Measurements from ENCODE around the gene ANKRD63. TPM values are rescaled to one million over a fixed set of nuclear protein-coding genes. Genes with fewer than 3 reads are reported as not detected.

Gene ANKRD63
- polyA plus RNA-seq, 1 donor (not counting 4 experiments of a cell fraction or from before 2014, with no cell fraction given): not detected

DNA sequence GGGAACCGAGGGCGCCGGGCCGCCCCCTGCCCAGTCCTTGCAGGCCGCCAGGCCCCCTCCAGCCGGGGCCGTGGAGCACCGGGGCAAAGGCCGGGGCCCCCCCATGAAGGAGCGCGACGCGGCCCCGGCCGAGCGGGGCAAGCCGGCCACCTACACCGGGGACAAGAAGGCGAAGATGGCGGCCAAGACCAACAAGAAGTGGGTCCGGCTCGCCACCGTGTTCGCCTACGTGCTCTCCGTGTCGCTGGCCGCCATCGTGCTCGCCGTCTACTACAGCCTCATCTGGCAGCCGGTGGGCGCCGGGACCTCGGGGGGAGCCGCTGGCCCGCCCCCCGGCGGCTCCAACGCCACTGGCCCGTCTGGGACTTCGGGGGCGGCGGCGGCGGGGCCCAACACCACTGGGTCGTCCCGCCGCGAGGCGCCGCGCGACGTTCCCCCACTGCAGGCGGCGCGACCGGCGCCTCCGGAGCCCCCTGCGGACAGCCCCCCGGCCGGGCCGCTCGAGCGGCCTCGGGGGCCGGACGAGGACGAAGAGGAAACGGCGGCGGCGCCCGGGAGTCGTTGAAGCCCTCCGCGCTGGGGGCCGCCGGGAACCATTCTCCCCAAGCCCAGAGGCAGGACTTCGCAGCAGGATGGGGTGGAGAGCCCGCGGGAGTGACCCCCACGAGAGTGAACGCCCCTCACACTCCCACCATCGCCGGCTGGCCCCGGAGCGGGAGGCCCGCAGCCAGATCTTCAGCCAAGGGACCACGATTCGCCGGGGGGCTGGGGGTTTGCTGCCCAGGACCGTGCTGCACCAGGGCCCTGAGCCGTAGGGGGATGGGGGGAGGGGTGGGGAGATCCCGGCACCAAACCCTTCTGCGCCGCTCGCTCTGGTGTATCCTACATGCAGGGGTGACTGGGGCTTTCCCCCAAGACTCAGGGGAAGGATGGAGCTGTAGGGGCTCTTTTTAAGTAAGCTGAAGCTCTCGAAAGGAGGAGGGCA is 41.4 kb upstream of the ANKRD63 start:
- Histone ChIP-seq H3K9me1 (ENCODE audit: control insufficient read depth, extremely low read depth, insufficient read depth, low read length) (peaks cover 3% of the 10 kb centered on the region), H3K4me3 (ENCODE audit: control insufficient read depth in 2 of 3, extremely low read depth in 1 of 3, insufficient read depth in 2 of 3, low read depth in 1 of 3, low read length in 3 of 3) (peak overlapping the region; percentile 65 to 73 (median 73)), H3K27me3 (ENCODE audit: control insufficient read depth, extremely low read depth, insufficient read depth, low read length) (no peaks in the 10 kb centered on the region), H3K4me1 (ENCODE audit: control insufficient read depth, extremely low read depth, insufficient read depth, low read length) (peaks cover 45% of the 10 kb centered on the region), H3K79me2 (ENCODE audit: control insufficient read depth, insufficient read depth, low read length) (peaks cover 21% of the 10 kb centered on the region), H3K9ac (ENCODE audit: control insufficient read depth, extremely low read depth, insufficient read depth, low read length) (peak overlapping the region; percentile 65), H2AFZ (ENCODE audit: control insufficient read depth, low read length) (peak overlapping the region; percentile 62), H3K4me2 (ENCODE audit: control insufficient read depth, extremely low read depth, insufficient read depth, low read depth, low read length) (peak overlapping the region; percentile 60), H3K36me3 (ENCODE audit: control insufficient read depth in 2 of 2, extremely low read depth in 1 of 2, insufficient read depth in 2 of 2, low read length in 2 of 2) (peaks cover 0 to 10% of the 10 kb centered on the region in 2 experiments), H3K9me3 (ENCODE audit: control insufficient read depth, low read depth, low read length) (no peaks in the 10 kb centered on the region), H3K27ac (ENCODE audit: control insufficient read depth, insufficient read depth, low read length) (no peak overlapping the region), H4K20me1 (ENCODE audit: control insufficient read depth, extremely low read depth, insufficient read depth, low read length) (no peaks in the 10 kb centered on the region)
- no peak for FAIRE-seq
- TF ChIP-seq EZH2 (IDR thresholded peaks at IDR 0.05; ENCODE audit: low read length): no peak
- TF ChIP-seq, protein P1, sequence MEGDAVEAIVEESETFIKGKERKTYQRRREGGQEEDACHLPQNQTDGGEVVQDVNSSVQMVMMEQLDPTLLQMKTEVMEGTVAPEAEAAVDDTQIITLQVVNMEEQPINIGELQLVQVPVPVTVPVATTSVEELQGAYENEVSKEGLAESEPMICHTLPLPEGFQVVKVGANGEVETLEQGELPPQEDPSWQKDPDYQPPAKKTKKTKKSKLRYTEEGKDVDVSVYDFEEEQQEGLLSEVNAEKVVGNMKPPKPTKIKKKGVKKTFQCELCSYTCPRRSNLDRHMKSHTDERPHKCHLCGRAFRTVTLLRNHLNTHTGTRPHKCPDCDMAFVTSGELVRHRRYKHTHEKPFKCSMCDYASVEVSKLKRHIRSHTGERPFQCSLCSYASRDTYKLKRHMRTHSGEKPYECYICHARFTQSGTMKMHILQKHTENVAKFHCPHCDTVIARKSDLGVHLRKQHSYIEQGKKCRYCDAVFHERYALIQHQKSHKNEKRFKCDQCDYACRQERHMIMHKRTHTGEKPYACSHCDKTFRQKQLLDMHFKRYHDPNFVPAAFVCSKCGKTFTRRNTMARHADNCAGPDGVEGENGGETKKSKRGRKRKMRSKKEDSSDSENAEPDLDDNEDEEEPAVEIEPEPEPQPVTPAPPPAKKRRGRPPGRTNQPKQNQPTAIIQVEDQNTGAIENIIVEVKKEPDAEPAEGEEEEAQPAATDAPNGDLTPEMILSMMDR (optimal IDR thresholded peaks at IDR 0.05 in 1 of 3, IDR thresholded peaks at IDR 0.05 in 1 of 3, conservative IDR thresholded peaks at IDR 0.05 in 1 of 3; ENCODE audit: extremely low read depth in 1 of 3, insufficient read depth in 2 of 3, low read length in 3 of 3): no peak
- dilution Hi-C loops (cut with MboI; ENCODE audit: extremely low pct_ligation_motif_present, low sequenced_read_pairs): no loop called here
- no peak for DNase-seq (ENCODE audit: low read depth, low spot score)

DNA sequence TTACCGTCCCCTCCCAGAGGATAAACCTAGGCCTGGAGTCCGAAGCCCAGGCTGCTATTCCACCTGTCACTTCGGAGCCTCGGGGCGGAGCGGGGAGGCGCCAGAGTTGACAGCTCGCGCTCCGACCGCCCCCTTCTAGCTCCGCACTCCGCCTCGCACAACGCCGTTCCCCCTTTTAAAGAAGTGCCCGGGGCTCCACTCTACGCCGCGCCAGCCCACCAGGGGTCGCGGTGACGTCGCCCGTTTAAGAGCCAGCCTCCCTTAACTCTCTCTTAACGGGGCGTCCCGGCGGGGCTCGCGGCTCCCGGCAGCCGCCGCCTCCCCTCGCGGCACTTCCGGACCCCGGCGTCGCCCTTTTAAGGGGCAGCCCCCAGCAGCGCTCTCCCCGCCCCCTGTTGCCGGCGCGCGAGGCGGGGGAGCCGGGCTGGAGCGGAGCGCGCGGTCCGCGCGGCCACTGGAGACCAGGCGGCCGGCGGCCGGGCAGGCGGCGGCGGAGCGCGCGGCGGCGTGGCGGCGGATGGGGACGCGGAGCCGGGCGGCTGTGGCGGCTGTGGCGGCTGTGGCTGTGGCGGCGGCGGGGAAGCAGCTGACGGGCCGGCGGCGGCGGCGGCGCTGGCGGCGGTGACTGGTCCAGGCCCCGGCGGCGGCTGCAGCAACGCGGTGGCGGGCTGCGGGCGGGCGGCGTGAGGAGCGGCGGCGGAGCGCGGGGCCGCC is 40.5 kb upstream of the ANKRD63 start, which contains the start of gene INAFM2:
INAFM2 (plus strand) TSS at position 454 of the 714 bp plus-strand sequence. CDS start 364 bp downstream, outside the sequence.
- H3K27ac ChIP-seq (ENCODE audit: control insufficient read depth, insufficient read depth, low read length): no peak within 1 kb of the TSS
- H3K36me3 ChIP-seq (ENCODE audit: control insufficient read depth in 2 of 2, extremely low read depth in 1 of 2, insufficient read depth in 2 of 2, low read length in 2 of 2): peaks cover 0 to 8% of the 10 kb centered on the region in 2 experiments
- H3K27me3 ChIP-seq (ENCODE audit: control insufficient read depth, extremely low read depth, insufficient read depth, low read length): no peaks in the 10 kb centered on the region
- FAIRE-seq (no peak), DNase-seq (ENCODE audit: low read depth, low spot score) (no peak)
- no peaks in the 10 kb centered on the region for H3K9me3 ChIP-seq (ENCODE audit: control insufficient read depth, low read depth, low read length)
- H2AFZ ChIP-seq (ENCODE audit: control insufficient read depth, low read length): peak within 1 kb of the TSS; percentile 62
- no peak for TF ChIP-seq EZH2 (IDR thresholded peaks at IDR 0.05; ENCODE audit: low read length)
- TF ChIP-seq, protein P1 (optimal IDR thresholded peaks at IDR 0.05 in 1 of 3, IDR thresholded peaks at IDR 0.05 in 1 of 3, conservative IDR thresholded peaks at IDR 0.05 in 1 of 3; ENCODE audit: extremely low read depth in 1 of 3, insufficient read depth in 2 of 3, low read length in 3 of 3): peak in 2 of 3 experiments; percentile 40 to 45
- H3K79me2 ChIP-seq (ENCODE audit: control insufficient read depth, insufficient read depth, low read length): peaks cover 21% of the 10 kb centered on the region
- no peaks in the 10 kb centered on the region for H4K20me1 ChIP-seq (ENCODE audit: control insufficient read depth, extremely low read depth, insufficient read depth, low read length)
- peak within 1 kb of the TSS; percentile 65 to 73 (median 73) for H3K4me3 ChIP-seq (ENCODE audit: control insufficient read depth in 2 of 3, extremely low read depth in 1 of 3, insufficient read depth in 2 of 3, low read depth in 1 of 3, low read length in 3 of 3)
- H3K4me2 ChIP-seq (ENCODE audit: control insufficient read depth, extremely low read depth, insufficient read depth, low read depth, low read length): peak within 1 kb of the TSS; percentile 60
- no peaks in the 10 kb centered on the region for H3K9me1 ChIP-seq (ENCODE audit: control insufficient read depth, extremely low read depth, insufficient read depth, low read length)
- peak within 1 kb of the TSS; percentile 65 for H3K9ac ChIP-seq (ENCODE audit: control insufficient read depth, extremely low read depth, insufficient read depth, low read length)
- dilution Hi-C loops (cut with MboI; ENCODE audit: extremely low pct_ligation_motif_present, low sequenced_read_pairs): no loop called here
- H3K4me1 ChIP-seq (ENCODE audit: control insufficient read depth, extremely low read depth, insufficient read depth, low read length): peaks cover 39% of the 10 kb centered on the region

Measured in keratinocyte (primary cell).